H1 (cell line): Measurements from ENCODE around the gene CPNE5.

Experiments
- CTCF ChIP-seq, 3 experiments: IDR thresholded peaks; 1 replicate in 2 of 3; 2 replicates in 1 of 3; pipeline versions ENCODE4 v1.5.1 to v1.6.1; 2011; ENCODE audit warnings: low read length in 3 of 3, mild to moderate bottlenecking in 3 of 3, inconsistent platforms in 2 of 3, low read depth in 1 of 3, moderate library complexity in 1 of 3; ENCODE audit not compliant: insufficient read depth in 1 of 3; ENCODE audit errors: control extremely low read depth in 1 of 3
- NRF1 ChIP-seq: IDR thresholded peaks from 2 replicates; pipeline ENCODE4 v1.6.1; 2011; ENCODE audit warnings: mild to moderate bottlenecking, low read depth, low read length, improper control_type of control experiment
- POLR2AphosphoS5 ChIP-seq: IDR thresholded peaks from 2 replicates; pipeline ENCODE4 v1.6.1; 2011; ENCODE audit warnings: low read depth, low read length
- SP2 ChIP-seq: IDR thresholded peaks from 2 replicates; pipeline ENCODE4 v1.6.1; 2012; ENCODE audit warnings: mild to moderate bottlenecking, low read length, inconsistent platforms
- TEAD4 ChIP-seq: IDR thresholded peaks from 2 replicates; pipeline ENCODE4 v1.6.1; 2012; ENCODE audit warnings: low read depth, low read length, inconsistent platforms, mixed read lengths

- no peak for TF ChIP-seq POLR2AphosphoS5
- no peak for TF ChIP-seq TEAD4
- TF ChIP-seq NRF1 = no peak
- no peak for TF ChIP-seq CTCF (IDR thresholded peaks at IDR 0.05; ENCODE audit: control extremely low read depth in 1 of 3, insufficient read depth in 1 of 3, low read depth in 1 of 3, low read length in 3 of 3)
- TF ChIP-seq SP2 = no peak
Observed at GRCh38 chr6:36706339-36706738, 132.9 kb downstream of the CPNE5 start.
